ENCODE results near the gene CNTN1. TPM values are rescaled to one million over a fixed set of nuclear protein-coding genes. Genes with fewer than 3 reads are reported as not detected.

CNTN1 gene
- total RNA-seq, 1 experiment from 2014 or later = 3.0 TPM

DNA sequence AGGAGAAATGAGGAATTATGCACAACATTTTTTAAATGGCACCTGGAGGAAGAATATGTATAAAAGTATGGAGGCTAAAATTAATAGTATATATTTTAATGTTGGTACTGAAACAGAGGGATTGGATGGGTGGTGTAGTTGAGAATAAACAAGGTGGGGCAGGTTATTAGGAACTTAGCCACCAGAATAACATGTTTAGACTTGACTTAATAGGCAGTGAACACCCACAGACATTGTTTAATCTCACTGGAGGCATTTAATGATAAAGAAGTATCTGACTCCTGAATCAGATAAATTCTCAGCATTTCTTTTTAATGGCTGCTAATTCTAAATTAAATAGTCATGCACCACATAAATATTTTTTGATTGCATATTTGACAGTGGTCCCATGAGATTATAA, 139.7 kb downstream of the CNTN1 start:
- ATAC-seq = no peak

DNA sequence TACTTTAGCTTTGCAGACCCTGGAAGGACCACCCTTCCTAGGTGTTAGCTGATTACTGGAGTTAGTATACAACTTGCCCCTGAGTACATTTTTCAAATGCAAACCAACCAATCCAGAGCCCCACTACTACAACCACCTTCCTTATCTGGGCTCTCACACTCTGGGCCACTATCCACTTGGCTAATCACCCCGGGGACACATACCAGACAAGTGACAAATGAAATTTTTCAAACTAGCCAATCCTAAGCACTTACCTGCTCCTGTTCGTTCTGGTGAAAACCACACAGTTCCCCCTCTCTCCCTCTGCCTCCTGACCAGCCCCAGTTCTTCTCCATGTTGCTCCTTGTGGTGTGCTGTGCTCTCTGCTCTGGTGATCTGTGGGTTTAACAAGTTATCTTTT, 140.4 kb downstream of the CNTN1 start:
- Histone ChIP-seq H3K4me3 (replicated peaks in 1 of 2; ENCODE audit: low read depth in 1 of 2, low read length in 2 of 2) (no peak overlapping the region), H3K9me2 (ENCODE audit: insufficient read depth) (no peaks in the 10 kb centered on the region), H4K20me1 (ENCODE audit: insufficient read depth) (no peaks in the 10 kb centered on the region), H3K27me3 (ENCODE audit: insufficient read depth, low read length) (no peaks in the 10 kb centered on the region), H3K9ac (ENCODE audit: low read length) (no peak overlapping the region), H3K4me2 (ENCODE audit: low read length) (no peak overlapping the region), H3K79me2 (ENCODE audit: insufficient read depth, low read length) (no peaks in the 10 kb centered on the region), H3K36me3 (ENCODE audit: control insufficient read depth in 1 of 2, insufficient read depth in 2 of 2, low read length in 2 of 2) (no peaks in the 10 kb centered on the region), H3K4me1 (ENCODE audit: control insufficient read depth in 1 of 2, insufficient read depth in 2 of 2, low read length in 2 of 2) (peaks cover 0 to 10% of the 10 kb centered on the region in 2 experiments; a peak in 2 of 4 replicates), H2AFZ (ENCODE audit: low read depth, low read length, poor library complexity, severe bottlenecking) (no peak overlapping the region), H3K9me3 (ENCODE audit: control insufficient read depth in 1 of 2, insufficient read depth in 1 of 2, low read depth in 1 of 2, low read length in 2 of 2) (no peaks in the 10 kb centered on the region), H3K27ac (ENCODE audit: low read depth, low read length) (no peak overlapping the region)
- RAD21 ChIA-PET (ENCODE audit: low non-redundant PET in 1 of 2, low total read pairs in 2 of 2, uncharacterized antibody in 2 of 2, unreplicated experiment in 2 of 2) = no interaction called here
- intact Hi-C loops (cut with micrococcal nuclease) = no loop called here
- CTCF ChIA-PET = no interaction called here
- DNase-seq (ENCODE audit: low read depth, low spot score) (no peak), ATAC-seq (no peak)
- BruUV-seq (replicated peaks) = no TSS peak
- POLR2A ChIA-PET = no interaction called here
- no peak for TF ChIP-seq CBX3 (IDR thresholded peaks at IDR 0.05; ENCODE audit: low read depth)
- no peak for TF ChIP-seq SP1 (IDR thresholded peaks at IDR 0.05; ENCODE audit: low read depth)
- TF ChIP-seq, protein P1, sequence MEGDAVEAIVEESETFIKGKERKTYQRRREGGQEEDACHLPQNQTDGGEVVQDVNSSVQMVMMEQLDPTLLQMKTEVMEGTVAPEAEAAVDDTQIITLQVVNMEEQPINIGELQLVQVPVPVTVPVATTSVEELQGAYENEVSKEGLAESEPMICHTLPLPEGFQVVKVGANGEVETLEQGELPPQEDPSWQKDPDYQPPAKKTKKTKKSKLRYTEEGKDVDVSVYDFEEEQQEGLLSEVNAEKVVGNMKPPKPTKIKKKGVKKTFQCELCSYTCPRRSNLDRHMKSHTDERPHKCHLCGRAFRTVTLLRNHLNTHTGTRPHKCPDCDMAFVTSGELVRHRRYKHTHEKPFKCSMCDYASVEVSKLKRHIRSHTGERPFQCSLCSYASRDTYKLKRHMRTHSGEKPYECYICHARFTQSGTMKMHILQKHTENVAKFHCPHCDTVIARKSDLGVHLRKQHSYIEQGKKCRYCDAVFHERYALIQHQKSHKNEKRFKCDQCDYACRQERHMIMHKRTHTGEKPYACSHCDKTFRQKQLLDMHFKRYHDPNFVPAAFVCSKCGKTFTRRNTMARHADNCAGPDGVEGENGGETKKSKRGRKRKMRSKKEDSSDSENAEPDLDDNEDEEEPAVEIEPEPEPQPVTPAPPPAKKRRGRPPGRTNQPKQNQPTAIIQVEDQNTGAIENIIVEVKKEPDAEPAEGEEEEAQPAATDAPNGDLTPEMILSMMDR (IDR thresholded peaks at IDR 0.05 in 2 of 3, conservative IDR thresholded peaks at IDR 0.05 in 1 of 3; ENCODE audit: borderline replicate concordance in 1 of 3, insufficient read depth in 1 of 3, low read depth in 2 of 3, low read length in 2 of 3) = no peak
- no peak for TF ChIP-seq ZFX (IDR thresholded peaks at IDR 0.05)
- TF ChIP-seq TCF7L2 (IDR thresholded peaks at IDR 0.05; ENCODE audit: borderline replicate concordance, extremely low read depth, insufficient read depth, insufficient read length) = no peak
- TF ChIP-seq, protein P2, sequence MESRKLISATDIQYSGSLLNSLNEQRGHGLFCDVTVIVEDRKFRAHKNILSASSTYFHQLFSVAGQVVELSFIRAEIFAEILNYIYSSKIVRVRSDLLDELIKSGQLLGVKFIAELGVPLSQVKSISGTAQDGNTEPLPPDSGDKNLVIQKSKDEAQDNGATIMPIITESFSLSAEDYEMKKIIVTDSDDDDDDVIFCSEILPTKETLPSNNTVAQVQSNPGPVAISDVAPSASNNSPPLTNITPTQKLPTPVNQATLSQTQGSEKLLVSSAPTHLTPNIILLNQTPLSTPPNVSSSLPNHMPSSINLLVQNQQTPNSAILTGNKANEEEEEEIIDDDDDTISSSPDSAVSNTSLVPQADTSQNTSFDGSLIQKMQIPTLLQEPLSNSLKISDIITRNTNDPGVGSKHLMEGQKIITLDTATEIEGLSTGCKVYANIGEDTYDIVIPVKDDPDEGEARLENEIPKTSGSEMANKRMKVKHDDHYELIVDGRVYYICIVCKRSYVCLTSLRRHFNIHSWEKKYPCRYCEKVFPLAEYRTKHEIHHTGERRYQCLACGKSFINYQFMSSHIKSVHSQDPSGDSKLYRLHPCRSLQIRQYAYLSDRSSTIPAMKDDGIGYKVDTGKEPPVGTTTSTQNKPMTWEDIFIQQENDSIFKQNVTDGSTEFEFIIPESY (IDR thresholded peaks at IDR 0.05; ENCODE audit: extremely low read depth, insufficient replicate concordance, low read length) = no peak
- TF ChIP-seq ELF1 (IDR thresholded peaks at IDR 0.05; ENCODE audit: borderline replicate concordance, low read depth) = no peak
- TF ChIP-seq CEBPB (IDR thresholded peaks at IDR 0.05; ENCODE audit: low read depth) = no peak
- TF ChIP-seq, protein P3, sequence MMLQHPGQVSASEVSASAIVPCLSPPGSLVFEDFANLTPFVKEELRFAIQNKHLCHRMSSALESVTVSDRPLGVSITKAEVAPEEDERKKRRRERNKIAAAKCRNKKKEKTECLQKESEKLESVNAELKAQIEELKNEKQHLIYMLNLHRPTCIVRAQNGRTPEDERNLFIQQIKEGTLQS (IDR thresholded peaks at IDR 0.05) = no peak

More for the DNA sequence above, 139.7 kb downstream of the CNTN1 start:
- CTCF ChIA-PET = no interaction called here
- BruUV-seq (replicated peaks) = no TSS peak
- H2AFZ ChIP-seq (ENCODE audit: low read depth, low read length, poor library complexity, severe bottlenecking) = no peak overlapping the region
- POLR2A ChIA-PET = no interaction called here
- intact Hi-C loops (cut with micrococcal nuclease) = no loop called here
- H3K27ac ChIP-seq (ENCODE audit: low read depth, low read length) = no peak overlapping the region
- no peak overlapping the region for H3K9ac ChIP-seq (ENCODE audit: low read length)
- H3K36me3 ChIP-seq (ENCODE audit: control insufficient read depth in 1 of 2, insufficient read depth in 2 of 2, low read length in 2 of 2) = no peaks in the 10 kb centered on the region
- no peaks in the 10 kb centered on the region for H3K27me3 ChIP-seq (ENCODE audit: insufficient read depth, low read length)
- H3K9me3 ChIP-seq (ENCODE audit: control insufficient read depth in 1 of 2, insufficient read depth in 1 of 2, low read depth in 1 of 2, low read length in 2 of 2) = no peaks in the 10 kb centered on the region
- DNase-seq (ENCODE audit: low read depth, low spot score) = no peak
- H3K9me2 ChIP-seq (ENCODE audit: insufficient read depth) = no peaks in the 10 kb centered on the region
- H3K79me2 ChIP-seq (ENCODE audit: insufficient read depth, low read length) = no peaks in the 10 kb centered on the region
- no peak overlapping the region for H3K4me2 ChIP-seq (ENCODE audit: low read length)
- TF ChIP-seq EZH2phosphoT487 (IDR thresholded peaks at IDR 0.05; ENCODE audit: borderline replicate concordance) (no peak), SP1 (IDR thresholded peaks at IDR 0.05; ENCODE audit: low read depth) (no peak), POLR2AphosphoS5 (IDR thresholded peaks at IDR 0.05; ENCODE audit: low read depth, low read length) (no peak), ZFX (IDR thresholded peaks at IDR 0.05) (no peak), SIN3A (IDR thresholded peaks at IDR 0.05; ENCODE audit: low read depth) (no peak), JUND (IDR thresholded peaks at IDR 0.05) (no peak), YY1 (IDR thresholded peaks at IDR 0.05; ENCODE audit: extremely low read depth, insufficient replicate concordance, low read depth, low read length) (no peak), RAD21 (IDR thresholded peaks at IDR 0.05; ENCODE audit: low read depth) (no peak), EZH2 (IDR thresholded peaks at IDR 0.05) (no peak), ZNF274 (IDR thresholded peaks at IDR 0.05; ENCODE audit: low read depth, low read length) (no peak), ELF1 (IDR thresholded peaks at IDR 0.05; ENCODE audit: borderline replicate concordance, low read depth) (no peak), CBX3 (IDR thresholded peaks at IDR 0.05; ENCODE audit: low read depth) (no peak), CEBPB (IDR thresholded peaks at IDR 0.05; ENCODE audit: low read depth) (no peak), TCF7L2 (IDR thresholded peaks at IDR 0.05; ENCODE audit: borderline replicate concordance, extremely low read depth, insufficient read depth, insufficient read length) (no peak), SRF (IDR thresholded peaks at IDR 0.05; ENCODE audit: low read depth) (no peak)
- TF ChIP-seq, protein P4, sequence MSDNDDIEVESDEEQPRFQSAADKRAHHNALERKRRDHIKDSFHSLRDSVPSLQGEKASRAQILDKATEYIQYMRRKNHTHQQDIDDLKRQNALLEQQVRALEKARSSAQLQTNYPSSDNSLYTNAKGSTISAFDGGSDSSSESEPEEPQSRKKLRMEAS (IDR thresholded peaks at IDR 0.05) = no peak
- H3K4me3 ChIP-seq (replicated peaks in 1 of 2; ENCODE audit: low read depth in 1 of 2, low read length in 2 of 2) = no peak overlapping the region
- H3K4me1 ChIP-seq (ENCODE audit: control insufficient read depth in 1 of 2, insufficient read depth in 2 of 2, low read length in 2 of 2) = peaks cover 0 to 10% of the 10 kb centered on the region in 2 experiments; a peak in 2 of 4 replicates
- RAD21 ChIA-PET (ENCODE audit: low non-redundant PET in 1 of 2, low total read pairs in 2 of 2, uncharacterized antibody in 2 of 2, unreplicated experiment in 2 of 2) = no interaction called here
- no peaks in the 10 kb centered on the region for H4K20me1 ChIP-seq (ENCODE audit: insufficient read depth)

Measured in HCT116 (cell line).